HG03066 (cell line): ENCODE data around the gene SLC26A4.

Experiments
- ATAC-seq: cut with Tn5 transposase; IDR thresholded peaks from one replicate; pipeline ENCODE4 v1.9.1; 2021; ENCODE audit warnings: low read depth; ENCODE audit not compliant: unreplicated experiment

Gene SLC26A4

DNA sequence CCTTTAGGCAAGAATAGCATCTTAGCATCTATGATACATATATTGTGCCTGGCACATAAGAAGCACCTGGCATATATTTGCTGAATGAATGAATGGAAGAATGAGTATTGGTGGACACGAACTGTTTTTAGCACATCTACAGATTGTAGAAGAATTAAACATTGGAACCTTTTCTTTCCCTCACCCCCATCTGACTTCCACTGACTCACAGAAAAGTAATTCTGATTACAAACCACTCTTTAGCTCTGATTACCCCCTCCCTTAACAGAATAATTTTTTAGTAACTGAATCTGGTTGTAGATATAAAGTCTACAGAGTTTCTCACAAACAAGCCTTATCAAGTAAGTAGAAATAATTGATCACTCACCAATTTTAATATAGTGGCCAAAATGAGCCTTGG, 31.9 kb downstream of the SLC26A4 start:
- no peak for ATAC-seq

DNA sequence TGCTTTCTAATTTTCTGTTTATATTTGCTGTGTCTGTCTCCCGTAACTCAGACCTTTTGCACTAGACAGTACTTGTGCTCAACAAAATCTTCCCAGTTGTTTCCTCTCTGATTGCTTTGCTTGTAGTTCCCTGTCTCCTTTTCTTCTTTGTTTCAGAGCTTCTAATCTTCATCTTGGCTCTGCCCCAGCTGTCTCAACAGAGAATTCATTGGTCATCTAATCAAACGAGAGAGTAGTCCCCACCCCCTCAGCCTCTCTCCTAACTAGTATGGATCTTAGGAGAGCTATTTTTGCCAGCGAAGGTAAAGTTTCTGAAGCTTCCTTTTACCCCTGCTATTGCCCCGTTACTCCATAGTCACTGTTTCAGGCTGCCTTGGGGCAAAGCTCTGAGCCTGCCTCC, 32.8 kb downstream of the SLC26A4 start:
- ATAC-seq, result no peak

DNA sequence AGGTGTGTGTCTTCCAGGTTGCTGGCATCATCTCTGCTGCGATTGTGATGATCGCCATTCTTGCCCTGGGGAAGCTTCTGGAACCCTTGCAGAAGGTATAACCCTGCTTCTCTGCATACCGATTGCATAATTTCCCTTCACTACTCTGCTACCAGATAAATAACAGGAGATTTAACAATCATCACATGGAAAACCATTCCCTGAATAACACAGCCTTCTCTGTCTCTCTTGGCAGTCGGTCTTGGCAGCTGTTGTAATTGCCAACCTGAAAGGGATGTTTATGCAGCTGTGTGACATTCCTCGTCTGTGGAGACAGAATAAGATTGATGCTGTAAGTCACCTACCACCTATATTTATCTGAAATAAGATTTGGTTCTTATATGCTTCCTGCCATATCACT, 33.8 kb downstream of the SLC26A4 start:
- ATAC-seq, result no peak

DNA sequence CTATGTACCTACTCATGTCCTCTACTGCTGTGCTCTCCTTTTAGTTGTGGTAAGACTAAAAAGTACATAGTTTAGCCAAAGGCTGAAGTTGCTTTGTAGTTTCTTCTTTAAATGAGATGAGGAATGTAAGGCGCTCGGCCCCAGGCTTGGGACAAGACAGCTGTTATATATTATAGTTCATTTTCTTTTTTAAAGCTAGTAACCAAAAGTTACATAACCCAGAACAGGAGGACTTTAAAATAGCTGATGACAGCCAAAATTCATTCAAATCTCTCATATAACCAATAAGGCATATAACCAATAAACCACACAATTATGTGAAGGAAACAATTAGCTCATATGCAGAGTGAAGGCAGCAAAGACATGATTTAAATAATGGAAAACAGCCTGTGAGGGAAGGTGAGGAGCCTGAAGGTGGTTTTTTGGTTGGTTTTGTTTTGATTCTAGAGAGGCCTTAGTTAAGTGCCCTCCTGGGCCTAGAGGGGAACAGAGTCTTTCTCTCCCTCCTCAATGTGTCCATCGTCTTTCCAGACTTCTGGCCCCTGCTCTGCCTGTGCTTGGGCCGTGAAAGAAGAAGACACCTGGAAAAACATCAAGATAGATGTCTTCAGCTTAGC, 35.8 kb downstream of the SLC26A4 start:
- ATAC-seq, result no peak

DNA sequence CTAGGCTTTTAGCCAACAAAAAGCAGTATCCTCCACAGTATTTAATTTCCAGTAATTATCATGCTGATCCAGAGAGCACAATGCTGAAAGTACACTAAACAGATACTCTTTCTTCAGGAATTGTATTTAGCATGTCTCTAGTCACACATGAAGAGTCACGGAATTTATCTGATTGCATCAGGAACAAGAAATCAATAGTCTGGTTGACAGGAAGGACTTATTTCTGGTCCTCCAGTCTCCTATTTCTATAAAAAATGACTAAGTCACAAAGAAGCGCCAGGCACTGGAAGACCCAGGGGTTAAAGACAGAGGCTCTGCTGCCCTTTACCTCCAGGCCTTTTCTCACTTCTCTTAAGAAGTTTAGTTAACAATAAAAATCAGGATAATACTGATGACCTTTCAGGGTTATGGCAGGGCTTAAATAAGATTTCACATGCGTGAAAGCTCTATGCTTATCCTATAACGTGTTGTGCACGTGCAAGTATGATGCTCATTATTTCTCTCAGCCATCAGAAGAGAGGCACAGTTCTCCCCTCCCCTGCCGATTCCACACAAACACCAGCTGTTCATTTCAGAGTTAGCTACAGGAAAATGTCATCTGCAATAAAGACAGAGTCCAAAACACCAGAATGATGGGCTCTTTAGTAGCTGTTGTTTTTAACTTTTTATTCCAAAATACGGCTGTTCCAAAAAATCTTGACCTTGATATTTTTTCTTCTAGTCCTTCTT, 36.9 kb downstream of the SLC26A4 start:
- ATAC-seq, result no peak

DNA sequence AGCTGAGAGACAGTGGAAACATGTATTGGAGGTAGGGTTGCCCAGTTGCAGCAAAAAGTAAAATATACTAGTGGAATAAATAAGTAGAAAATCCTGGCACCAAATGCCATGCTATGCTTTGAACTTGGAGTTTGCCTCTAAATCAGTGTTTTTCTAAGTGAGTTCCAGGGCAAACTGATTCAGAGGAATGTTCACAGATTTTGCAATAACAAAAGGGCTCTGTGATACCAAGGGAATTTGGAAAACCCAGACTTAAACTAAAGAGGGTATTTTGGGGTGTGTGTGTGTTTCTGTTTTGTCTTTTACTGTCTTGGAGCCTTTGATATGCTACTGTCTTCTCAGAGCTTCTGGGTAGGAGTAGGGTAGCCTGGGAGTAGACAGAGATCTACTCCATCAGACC, 39.9 kb downstream of the SLC26A4 start:
- ATAC-seq, result no peak

DNA sequence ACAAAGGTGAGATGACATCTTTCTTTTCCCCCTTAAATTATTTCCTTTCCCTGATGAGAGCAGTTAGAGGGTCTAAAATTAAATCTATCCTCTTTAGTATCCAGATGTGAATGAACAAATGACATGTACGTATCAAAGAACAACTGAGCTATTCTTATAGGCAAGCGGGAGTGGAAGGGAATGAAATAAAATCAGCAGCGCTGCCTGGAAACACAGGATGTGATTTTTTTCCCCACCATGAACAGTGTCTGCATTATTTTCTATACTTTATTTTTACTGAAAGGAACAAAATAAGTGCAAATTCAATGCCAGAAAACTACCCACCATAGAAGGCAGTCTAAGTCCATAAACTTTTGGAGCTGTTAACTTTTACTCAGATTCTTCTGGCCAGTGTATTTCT, 40.6 kb downstream of the SLC26A4 start:
- no peak for ATAC-seq

DNA sequence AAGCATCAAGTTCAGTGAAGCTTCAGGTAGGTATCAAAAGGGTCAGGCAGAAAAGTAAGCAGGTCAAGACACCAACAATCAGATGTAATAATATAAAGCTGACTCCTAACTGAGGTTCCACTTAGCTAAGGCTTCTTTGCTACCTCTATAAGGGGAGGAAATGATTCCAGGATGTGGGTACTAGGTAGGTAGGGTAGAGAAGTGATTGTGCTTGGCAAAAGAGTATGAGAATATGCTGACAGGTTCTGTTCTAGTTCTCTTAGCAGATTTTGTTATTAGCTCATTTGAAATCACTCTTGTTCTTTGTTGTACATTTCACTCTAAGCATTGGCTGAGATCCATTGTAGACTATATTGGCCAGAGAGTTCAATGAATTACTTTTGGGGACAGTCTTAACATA, 42.6 kb downstream of the SLC26A4 start:
- no peak for ATAC-seq

DNA sequence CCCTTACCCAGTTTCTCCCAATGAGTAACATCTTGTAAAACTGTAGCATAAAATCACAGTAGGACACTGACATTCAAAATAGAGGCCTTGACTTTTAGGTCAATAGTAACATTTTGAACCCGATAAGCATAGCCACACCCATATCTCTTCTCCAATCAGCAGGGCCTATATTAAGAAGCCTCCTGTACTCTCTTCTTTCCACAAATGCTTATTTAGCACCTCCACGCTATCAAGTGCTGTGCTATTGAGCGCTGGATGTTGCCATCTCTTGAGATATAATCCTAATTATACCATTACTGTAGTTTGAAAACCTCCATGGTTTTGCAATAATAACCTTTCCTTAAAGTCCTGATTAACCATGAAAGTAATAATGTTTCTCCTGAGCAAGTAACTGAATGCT, 43.2 kb downstream of the SLC26A4 start:
- ATAC-seq, result no peak

DNA sequence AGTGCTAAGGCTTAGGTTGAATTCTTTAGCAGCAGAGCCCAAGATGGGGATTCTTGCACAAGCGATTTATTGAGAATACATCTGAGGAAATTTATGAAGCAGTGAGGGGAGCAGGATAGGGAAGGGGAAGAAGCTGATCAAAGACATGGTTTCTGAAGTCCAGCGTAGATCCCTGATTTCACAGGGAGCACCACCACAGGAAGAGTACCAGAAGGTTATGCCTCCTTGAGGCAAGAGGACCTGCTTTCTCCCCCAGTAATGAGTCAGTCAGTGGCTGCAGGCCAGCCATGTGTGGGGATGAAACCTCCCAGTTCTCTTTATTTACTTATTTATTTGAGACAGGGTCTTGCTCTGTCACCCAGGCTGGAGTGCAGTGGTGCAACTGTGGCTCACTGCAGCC, 48.3 kb downstream of the SLC26A4 start:
- no peak for ATAC-seq

DNA sequence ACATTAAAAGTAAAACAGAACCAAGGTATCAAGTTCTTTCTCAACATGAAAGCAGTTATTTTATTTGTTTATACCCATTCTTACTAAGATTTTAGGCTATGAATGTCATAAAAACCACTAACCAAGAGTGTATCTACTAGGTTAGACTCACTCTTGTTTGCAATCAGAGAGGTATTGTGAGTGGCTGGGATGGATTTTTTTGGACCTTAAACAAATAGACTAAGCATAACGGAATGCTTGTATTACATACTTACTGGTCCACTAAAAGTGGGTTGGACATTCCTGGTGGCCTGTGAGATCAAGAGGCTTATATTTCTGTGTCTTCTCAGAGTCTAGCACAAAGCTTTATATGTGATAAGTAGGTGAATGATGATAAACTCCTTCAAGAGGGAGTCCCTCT, 50.7 kb downstream of the SLC26A4 start:
- ATAC-seq, result no peak

DNA sequence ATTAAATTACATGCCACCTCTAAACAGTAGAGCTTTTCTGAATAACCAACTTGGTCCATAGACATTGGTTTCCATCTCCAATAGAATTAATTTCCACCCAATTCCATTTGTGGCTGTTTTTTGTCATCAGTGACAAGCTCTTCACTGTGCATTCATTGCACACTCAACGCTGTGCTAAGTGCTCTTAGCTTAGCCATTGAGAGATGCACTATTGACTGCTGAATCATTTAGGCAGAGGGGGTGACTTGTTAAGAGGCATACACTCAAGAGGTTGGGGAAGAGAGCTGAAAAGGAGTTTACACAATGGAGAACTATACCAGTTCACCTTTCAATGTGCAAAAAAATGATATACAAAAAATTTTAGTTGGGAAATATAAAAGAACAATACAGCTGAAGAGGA, 51.4 kb downstream of the SLC26A4 start:
- no peak for ATAC-seq

DNA sequence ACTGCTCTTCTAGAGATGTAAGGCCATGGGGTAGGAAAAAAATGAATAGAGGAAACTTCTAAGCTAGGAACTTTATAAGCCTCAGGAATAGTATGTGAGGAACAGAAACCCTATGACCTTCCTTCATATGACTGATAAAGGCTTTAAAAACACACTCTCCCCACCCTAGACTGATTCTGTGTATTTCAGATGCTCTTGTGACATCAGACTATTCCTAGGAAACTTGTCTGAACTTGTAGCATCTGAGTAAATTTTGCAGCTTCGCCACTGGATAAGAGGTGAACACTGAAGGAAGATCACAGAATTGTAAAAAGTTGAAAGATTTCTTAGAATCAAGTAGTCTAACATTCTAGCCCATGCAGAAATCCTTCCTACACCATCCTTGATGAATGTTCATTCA, 52.3 kb downstream of the SLC26A4 start:
- no peak for ATAC-seq

DNA sequence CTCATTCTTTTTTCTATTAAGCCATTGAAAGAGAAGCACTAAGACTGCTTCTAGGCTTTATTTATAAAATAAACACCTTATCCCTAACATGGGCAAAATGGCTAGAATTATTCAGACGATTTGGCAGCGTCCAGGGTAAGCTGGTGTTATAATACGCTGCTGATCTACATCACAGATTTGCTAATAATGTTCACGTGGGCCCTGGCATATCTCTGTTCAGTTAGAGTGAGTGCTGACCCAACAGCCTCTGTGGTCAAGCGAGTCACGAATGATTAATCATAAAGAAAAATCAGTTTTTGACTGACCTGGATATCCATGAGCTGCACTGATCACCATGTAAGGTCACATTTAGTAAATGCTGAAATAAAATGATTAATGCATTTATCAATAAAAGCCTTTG, 54.9 kb downstream of the SLC26A4 start:
- ATAC-seq, result no peak

DNA sequence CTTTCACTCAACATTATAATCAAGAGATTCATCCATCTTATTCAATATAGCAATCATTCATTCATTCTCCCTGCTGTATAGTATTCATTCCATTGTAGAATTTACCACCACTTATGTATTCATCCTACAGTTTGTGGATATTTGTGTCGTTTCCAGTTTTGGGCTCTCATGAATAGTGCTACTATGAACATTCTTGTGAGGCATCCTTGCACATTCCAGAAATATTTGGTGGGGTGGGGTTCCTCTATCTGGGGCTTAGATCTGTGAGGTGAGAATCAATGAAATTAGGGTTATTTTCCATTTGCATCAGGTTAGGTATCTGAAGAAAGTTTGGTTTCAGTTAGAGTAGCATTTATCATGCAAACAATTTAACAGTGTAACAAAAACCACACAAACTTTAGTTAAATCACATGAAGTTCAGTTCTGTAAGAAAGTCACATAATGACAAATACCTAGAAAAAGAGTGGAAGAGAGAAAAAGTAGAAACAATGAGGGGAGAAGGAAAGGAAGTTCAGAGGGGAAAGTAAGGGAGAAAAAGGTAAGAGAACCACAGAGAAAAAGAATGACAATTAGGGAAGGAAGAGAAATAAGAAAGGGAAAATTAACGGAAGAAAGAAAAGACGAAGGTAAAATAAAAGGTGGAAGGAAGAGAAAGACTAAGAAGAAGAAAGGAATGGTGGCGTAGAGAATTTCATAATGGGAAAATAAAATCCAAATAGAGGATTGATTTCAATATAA, 58.0 kb downstream of the SLC26A4 start:
- ATAC-seq, result no peak

DNA sequence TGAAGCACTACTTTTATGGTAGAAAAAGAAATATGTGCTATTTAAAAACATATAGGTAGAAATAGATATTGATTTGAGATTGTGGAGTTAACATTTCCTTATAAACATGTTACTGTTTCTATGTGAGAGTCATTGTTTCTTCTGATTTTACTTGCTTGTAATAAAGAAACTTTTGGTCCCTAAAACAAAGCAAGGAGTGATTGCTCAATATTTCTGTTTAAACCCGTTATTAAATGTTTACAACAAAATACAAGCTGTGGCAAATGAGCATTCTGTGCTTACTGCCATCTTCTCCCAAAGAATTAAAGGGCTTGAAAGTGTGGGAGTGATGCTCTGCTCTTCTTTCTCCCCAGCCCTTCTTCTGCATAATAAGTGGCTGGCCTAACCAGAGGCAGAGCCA, 60.7 kb downstream of the SLC26A4 start:
- no peak for ATAC-seq

DNA sequence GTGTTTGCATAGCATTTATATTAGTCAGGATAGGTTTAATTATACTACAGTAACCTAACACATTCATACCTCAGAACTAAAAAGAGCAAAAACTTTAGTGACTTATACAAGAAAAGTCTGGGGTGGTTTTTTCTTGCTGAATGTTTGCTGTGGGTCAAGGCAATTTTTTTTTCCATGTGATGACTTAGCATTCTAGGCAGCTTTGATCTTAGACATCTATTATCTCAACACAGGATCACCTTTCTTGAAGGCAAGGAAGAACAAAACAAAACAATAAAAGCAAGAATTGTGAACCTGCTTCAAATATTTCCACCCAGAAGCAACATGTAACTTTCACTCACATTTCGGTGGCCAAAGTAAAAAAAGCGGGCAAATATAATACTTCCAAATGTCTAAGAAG, 62.6 kb downstream of the SLC26A4 start:
- no peak for ATAC-seq

DNA sequence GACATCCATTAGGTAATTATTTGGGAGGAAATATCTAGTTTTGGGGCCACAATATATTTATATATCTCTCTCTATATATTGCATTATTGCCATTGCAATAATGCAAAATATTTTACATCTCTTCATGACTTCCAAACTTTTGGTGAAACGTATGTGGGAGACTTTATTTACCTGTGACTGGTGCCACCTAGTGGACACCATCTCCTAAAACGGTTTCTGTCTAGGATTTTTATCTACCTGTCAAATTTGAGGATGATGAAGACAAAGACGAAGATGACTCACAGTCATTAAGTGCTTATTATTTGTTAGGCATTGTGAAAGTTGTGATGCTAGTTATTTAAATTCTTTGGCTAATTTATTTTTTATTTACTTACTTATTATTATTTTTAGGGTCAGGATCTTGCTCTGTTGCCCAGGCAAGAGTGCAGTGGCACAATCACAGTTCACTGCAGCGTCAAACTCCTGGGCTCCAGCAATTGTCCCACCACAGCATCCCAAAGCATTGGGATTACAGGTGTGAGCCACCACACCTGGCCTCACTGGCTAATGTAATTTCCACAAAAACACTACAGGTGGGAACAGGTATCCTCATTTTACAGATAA, 64.6 kb downstream of the SLC26A4 start:
- ATAC-seq, result no peak

DNA sequence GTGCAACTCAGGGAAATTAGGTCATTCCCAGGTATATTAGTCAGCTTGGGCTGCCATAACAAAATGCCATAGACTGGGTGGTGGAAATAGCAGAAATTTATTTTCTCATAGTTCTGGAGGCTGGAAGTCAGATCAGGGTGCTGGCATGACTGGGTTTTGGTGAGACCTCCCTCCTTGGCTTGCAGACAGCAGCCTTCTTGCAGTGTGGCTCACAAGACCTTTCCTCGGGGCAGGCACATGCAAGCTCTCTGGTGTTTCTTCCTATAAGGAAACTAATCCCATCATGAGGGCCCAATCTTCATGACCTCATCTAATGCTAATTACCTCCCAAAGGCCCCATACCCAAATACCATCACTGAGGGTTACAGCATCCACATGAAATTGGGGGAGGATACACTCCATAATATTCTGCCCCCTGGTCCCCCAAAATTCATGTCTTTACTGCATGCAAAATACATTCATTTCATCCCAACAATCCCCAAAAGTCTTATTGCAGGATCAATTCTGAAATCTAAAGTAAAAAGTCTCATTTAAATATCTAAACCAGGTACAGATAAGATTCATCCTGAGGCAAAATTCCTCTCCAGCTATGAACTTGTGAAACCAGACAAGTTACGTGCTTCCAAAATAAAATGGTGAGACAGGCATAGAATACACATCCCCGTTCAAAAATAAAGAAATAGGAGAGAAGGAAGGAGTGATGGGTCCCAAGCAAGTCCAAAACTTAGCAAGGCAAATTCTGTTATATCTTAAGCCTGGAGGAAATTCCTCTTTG, 65.9 kb downstream of the SLC26A4 start:
- ATAC-seq, result no peak

DNA sequence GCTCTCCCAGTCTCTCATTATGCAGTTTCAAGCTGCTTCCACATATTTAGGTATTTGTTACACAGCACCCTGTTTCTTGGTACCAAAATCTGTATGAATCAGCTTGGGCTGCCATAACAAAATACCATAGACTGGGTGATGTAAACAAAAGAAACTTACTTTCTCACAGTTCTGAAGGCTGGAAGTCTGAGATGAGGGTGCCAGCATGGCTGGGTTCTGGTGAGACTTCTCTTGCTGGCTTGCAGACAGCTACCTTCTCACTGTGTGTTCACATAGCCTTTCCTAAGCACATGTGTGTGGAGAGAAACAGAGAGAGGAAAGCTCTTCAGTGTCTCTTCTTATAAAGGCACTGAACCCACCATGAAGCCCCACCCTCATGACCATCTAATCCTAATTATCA, 67.6 kb downstream of the SLC26A4 start:
- no peak for ATAC-seq
